GM23338 (cell line): ENCODE data around the gene SPEM1. TPM values are rescaled to one million over a fixed set of nuclear protein-coding genes. Genes with fewer than 3 reads are reported as not detected.

Source experiments
- ATAC-seq: fragments of 200-7000 bp; cut with Tn5 transposase; 3 replicates; pipeline ENCODE4 v1.9.1; 2020
- DNase-seq: peaks from one replicate; pipeline ENCODE4 v3.0.0-alpha.2; 2015; ENCODE audit warnings: low spot score
- H2AFZ ChIP-seq: fragments of 200-600 bp; sonication (generic); 2 replicates; pipeline ENCODE4 v1.8.0; 2016; ENCODE audit warnings: antibody characterized with exemption, mild to moderate bottlenecking, moderate library complexity
- H3F3A ChIP-seq: fragments of 200-600 bp; sonication (generic); replicated peaks from 2 replicates; pipeline ENCODE4 v1.8.0; 2017; ENCODE audit warnings: antibody characterized with exemption, mixed run types, low read depth
- H3K27ac ChIP-seq: fragments of 200-600 bp; sonication (generic); 2 replicates; pipeline ENCODE4 v1.6.1; 2016; ENCODE audit warnings: low read depth
- H3K27me3 ChIP-seq: fragments of 200-600 bp; sonication (generic); 2 replicates; pipeline ENCODE4 v1.8.0; 2016; ENCODE audit warnings: mild to moderate bottlenecking, mixed run types, moderate library complexity; ENCODE audit not compliant: insufficient read depth
- H3K36me3 ChIP-seq: fragments of 200-600 bp; sonication (generic); 2 replicates; pipeline ENCODE4 v1.8.0; 2016; ENCODE audit warnings: mild to moderate bottlenecking; ENCODE audit not compliant: insufficient read depth
- H3K4me1 ChIP-seq: fragments of 200-600 bp; sonication (generic); 2 replicates; pipeline ENCODE4 v1.8.0; 2016; ENCODE audit warnings: mild to moderate bottlenecking, moderate library complexity; ENCODE audit not compliant: insufficient read depth
- H3K4me2 ChIP-seq: fragments of 200-600 bp; sonication (generic); 2 replicates; pipeline ENCODE4 v1.7.1; 2017; ENCODE audit warnings: mixed run types
- H3K4me3 ChIP-seq: fragments of 200-600 bp; sonication (generic); 2 replicates; pipeline ENCODE4 v1.6.1; 2016; ENCODE audit warnings: mixed run types
- H3K79me2 ChIP-seq: fragments of 200-600 bp; sonication (generic); replicated peaks from 2 replicates; pipeline ENCODE4 v1.8.0; 2017; ENCODE audit warnings: mild to moderate bottlenecking; ENCODE audit not compliant: insufficient read depth
- H3K9me2 ChIP-seq: fragments of 200-600 bp; sonication (generic); 2 replicates; pipeline ENCODE4 v1.8.0; 2017; ENCODE audit not compliant: insufficient read depth
- H4K20me1 ChIP-seq: fragments of 200-600 bp; sonication (generic); replicated peaks from 2 replicates; pipeline ENCODE4 v1.8.0; 2017; ENCODE audit warnings: mild to moderate bottlenecking; ENCODE audit not compliant: insufficient read depth
- H3K27ac Mint-ChIP-seq: 2 replicates; pipeline ENCODE4 v1.8.0; 2020; ENCODE audit warnings: inconsistent platforms, mild to moderate bottlenecking, moderate library complexity, mixed read lengths
- H3K27me3 Mint-ChIP-seq: 3 replicates; pipeline ENCODE4 v1.8.0; 2022; ENCODE audit warnings: low read depth, mild to moderate bottlenecking, moderate library complexity, mixed read lengths, inconsistent platforms; ENCODE audit not compliant: insufficient read depth, poor library complexity
- H3K36me3 Mint-ChIP-seq: 3 replicates; pipeline ENCODE4 v1.8.0; 2021; ENCODE audit warnings: low read depth, mild to moderate bottlenecking, inconsistent platforms, moderate library complexity, mixed read lengths
- H3K4me1 Mint-ChIP-seq: 3 replicates; pipeline ENCODE4 v1.8.0; 2020; ENCODE audit warnings: mild to moderate bottlenecking, inconsistent platforms, mixed read lengths
- H3K4me3 Mint-ChIP-seq: 3 replicates; pipeline ENCODE4 v1.8.0; 2021; ENCODE audit warnings: moderate library complexity, mild to moderate bottlenecking, inconsistent platforms, mixed read lengths
- H3K9me3 Mint-ChIP-seq: 3 replicates; pipeline ENCODE4 v1.8.0; 2020; ENCODE audit warnings: moderate library complexity, mild to moderate bottlenecking, inconsistent platforms, mixed read lengths
- CREB1 ChIP-seq: fragments of 250-450 bp; sonication (Bioruptor Pico); IDR thresholded peaks from 2 replicates; pipeline ENCODE4 v1.5.0; 2020; ENCODE audit warnings: low read depth, mild to moderate bottlenecking, moderate library complexity
- CTCF ChIP-seq, 2 experiments: fragments of 200-600 bp in 1 of 2; sonication (generic) in 1 of 2; conservative IDR thresholded peaks; 2 replicates each; pipeline versions ENCODE4 v1.5.1 to v1.6.1; 2016 to 2017; ENCODE audit warnings: antibody characterized with exemption in 2 of 2, low read depth in 2 of 2, mild to moderate bottlenecking in 2 of 2, moderate library complexity in 1 of 2
- JUNB ChIP-seq: IDR thresholded peaks from one replicate; pipeline ENCODE4 v1.6.1; 2016; ENCODE audit warnings: antibody characterized with exemption; ENCODE audit not compliant: unreplicated experiment
- POLR2AphosphoS5 ChIP-seq: IDR thresholded peaks from 2 replicates; pipeline ENCODE4 v1.6.1; 2016; ENCODE audit warnings: antibody characterized with exemption, low read depth
- STAT1 ChIP-seq: IDR thresholded peaks from one replicate; pipeline ENCODE4 v1.6.1; 2016; ENCODE audit warnings: antibody characterized with exemption; ENCODE audit not compliant: unreplicated experiment
- ZNF114 ChIP-seq: fragments of 250-450 bp; sonication (Bioruptor Pico); IDR thresholded peaks from 2 replicates; pipeline ENCODE4 v1.5.0; 2020; ENCODE audit warnings: mild to moderate bottlenecking, moderate library complexity
- ZNF331 ChIP-seq: fragments of 250-450 bp; sonication (Bioruptor Pico); IDR thresholded peaks from 2 replicates; pipeline ENCODE4 v1.5.0; 2020; ENCODE audit warnings: low read depth, mild to moderate bottlenecking, moderate library complexity
- polyA plus RNA-seq: library from polyadenylated mRNA; unstranded; fragments of >200 nt; fragmentation: Nextera tagmentation; extraction: Ambion mirVana; gene quantifications from 2 replicates; pipeline ENCODE4 v1.2.1, GENCODE V29; 2016
- total RNA-seq: library from RNA; depleted of rRNA; stranded (reverse); fragments of >200 nt; shearing (Covaris generic); gene quantifications from 2 replicates; pipeline ENCODE4 v1.2.3, GENCODE V29; 2014
- TF ChIP-seq, protein P1 (sequence below): IDR thresholded peaks from 2 replicates; pipeline ENCODE4 v1.6.1; 2016; ENCODE audit warnings: antibody characterized with exemption
- TF ChIP-seq, protein P2 (sequence below): IDR thresholded peaks from one replicate; pipeline ENCODE4 v1.6.1; 2018; ENCODE audit warnings: antibody characterized with exemption; ENCODE audit not compliant: unreplicated experiment

The SPEM1 gene
- total and polyA plus RNA-seq, 2 experiments from 2014 or later = not detected

- no peak for ATAC-seq
- Histone ChIP-seq H2AFZ (no peak overlapping the region), H4K20me1 (peaks cover 3% of the 10 kb centered on the region; the same call in 1 of the 2 replicates), H3K27me3 (peaks cover 57% of the 10 kb centered on the region), H3F3A (peaks cover 51% of the 10 kb centered on the region), H3K4me3 (no peak overlapping the region), H3K9me2 (no peaks in the 10 kb centered on the region), H3K27ac (no peak overlapping the region), H3K79me2 (no peaks in the 10 kb centered on the region), H3K4me1 (peaks cover 42% of the 10 kb centered on the region), H3K36me3 (no peaks in the 10 kb centered on the region), H3K4me2 (peak overlapping the region; percentile 76; the same call in 1 of the 2 replicates)
- TF ChIP-seq, protein P1, sequence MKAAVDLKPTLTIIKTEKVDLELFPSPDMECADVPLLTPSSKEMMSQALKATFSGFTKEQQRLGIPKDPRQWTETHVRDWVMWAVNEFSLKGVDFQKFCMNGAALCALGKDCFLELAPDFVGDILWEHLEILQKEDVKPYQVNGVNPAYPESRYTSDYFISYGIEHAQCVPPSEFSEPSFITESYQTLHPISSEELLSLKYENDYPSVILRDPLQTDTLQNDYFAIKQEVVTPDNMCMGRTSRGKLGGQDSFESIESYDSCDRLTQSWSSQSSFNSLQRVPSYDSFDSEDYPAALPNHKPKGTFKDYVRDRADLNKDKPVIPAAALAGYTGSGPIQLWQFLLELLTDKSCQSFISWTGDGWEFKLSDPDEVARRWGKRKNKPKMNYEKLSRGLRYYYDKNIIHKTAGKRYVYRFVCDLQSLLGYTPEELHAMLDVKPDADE = no peak
- TF ChIP-seq ZNF114 (CRISPR knock-in tag) = no peak
- TF ChIP-seq, protein P2, sequence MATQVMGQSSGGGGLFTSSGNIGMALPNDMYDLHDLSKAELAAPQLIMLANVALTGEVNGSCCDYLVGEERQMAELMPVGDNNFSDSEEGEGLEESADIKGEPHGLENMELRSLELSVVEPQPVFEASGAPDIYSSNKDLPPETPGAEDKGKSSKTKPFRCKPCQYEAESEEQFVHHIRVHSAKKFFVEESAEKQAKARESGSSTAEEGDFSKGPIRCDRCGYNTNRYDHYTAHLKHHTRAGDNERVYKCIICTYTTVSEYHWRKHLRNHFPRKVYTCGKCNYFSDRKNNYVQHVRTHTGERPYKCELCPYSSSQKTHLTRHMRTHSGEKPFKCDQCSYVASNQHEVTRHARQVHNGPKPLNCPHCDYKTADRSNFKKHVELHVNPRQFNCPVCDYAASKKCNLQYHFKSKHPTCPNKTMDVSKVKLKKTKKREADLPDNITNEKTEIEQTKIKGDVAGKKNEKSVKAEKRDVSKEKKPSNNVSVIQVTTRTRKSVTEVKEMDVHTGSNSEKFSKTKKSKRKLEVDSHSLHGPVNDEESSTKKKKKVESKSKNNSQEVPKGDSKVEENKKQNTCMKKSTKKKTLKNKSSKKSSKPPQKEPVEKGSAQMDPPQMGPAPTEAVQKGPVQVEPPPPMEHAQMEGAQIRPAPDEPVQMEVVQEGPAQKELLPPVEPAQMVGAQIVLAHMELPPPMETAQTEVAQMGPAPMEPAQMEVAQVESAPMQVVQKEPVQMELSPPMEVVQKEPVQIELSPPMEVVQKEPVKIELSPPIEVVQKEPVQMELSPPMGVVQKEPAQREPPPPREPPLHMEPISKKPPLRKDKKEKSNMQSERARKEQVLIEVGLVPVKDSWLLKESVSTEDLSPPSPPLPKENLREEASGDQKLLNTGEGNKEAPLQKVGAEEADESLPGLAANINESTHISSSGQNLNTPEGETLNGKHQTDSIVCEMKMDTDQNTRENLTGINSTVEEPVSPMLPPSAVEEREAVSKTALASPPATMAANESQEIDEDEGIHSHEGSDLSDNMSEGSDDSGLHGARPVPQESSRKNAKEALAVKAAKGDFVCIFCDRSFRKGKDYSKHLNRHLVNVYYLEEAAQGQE = no peak
- no peak for TF ChIP-seq CTCF (conservative IDR thresholded peaks at IDR 0.05; ENCODE audit: low read depth in 2 of 2)
- Mint-ChIP-seq H3K4me3 (peak overlapping the region; percentile 96; the same call in 1 of the 3 replicates), H3K36me3 (no peaks in the 10 kb centered on the region; the same call in 2 of the 3 replicates), H3K9me3 (no peaks in the 10 kb centered on the region), H3K27me3 (peaks cover 49% of the 10 kb centered on the region), H3K4me1 (peaks cover 44% of the 10 kb centered on the region), H3K27ac (no peak overlapping the region)
- DNase-seq = no peak
Observed at GRCh38 chr17:7442142-7442541, 22.0 kb downstream of the SPEM1 start.

DNA sequence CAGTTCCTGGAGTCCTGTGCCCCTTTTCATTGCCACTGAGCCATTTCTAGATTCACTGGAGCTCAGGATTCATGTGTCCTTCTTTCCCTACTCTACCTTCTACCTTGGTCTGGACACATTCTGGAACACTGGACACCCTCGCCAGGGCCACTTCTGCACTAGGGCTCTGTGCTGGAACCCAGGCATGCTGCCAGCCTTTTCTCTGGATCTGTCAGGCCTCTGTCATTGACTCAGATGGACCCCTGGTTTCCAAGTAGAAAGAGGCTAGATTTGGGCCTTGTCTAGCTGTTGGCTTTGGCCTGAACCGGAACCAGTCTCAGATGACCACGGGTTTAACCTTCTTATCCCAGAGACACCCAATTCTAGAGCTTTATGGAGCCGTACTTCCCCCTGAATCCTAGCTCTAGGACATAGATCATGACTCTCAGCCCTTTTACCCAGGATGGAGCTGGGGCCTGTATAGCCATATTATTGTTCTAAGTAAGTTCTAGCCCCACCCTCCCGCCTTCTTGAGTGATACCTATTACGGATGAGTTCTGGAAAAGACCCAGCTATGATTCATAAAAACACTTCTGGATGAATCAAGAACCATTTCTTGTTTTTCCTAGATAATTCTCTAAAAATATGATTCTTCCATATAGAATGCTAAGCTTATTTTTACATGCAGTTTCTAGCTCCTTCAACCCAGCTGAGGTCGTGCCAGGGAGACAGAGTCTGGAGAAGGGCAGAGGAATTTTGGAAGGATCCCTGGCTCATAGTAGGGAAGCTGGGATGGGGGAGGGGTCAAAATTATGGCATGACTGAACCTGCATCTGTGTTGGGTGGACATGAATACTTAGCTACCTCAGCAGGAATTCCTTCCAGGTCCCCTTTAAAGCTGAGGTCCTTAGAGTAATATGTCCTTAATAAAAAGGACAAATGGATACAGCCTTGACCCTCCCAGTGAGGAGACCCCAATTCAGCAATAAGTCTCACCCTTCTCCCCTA lies 23.7 kb downstream of the SPEM1 start:
- no peaks in the 10 kb centered on the region; the same call in 2 of the 3 replicates for H3K9me3 Mint-ChIP-seq
- no peak for DNase-seq
- peaks cover 49% of the 10 kb centered on the region for H3K27me3 ChIP-seq
- no peak overlapping the region for H3K27ac Mint-ChIP-seq
- H3K4me3 ChIP-seq = peak overlapping the region; percentile 90; the same call in 1 of the 2 replicates
- H3K79me2 ChIP-seq = no peaks in the 10 kb centered on the region
- no peak for ATAC-seq
- H4K20me1 ChIP-seq = peaks cover 3% of the 10 kb centered on the region; the same call in 1 of the 2 replicates
- H3K27ac ChIP-seq = no peak overlapping the region
- H3K36me3 Mint-ChIP-seq = peaks cover 5% of the 10 kb centered on the region; the same call in 2 of the 3 replicates
- H2AFZ ChIP-seq = no peak overlapping the region
- peaks cover 38% of the 10 kb centered on the region for H3K4me1 Mint-ChIP-seq
- no peaks in the 10 kb centered on the region for H3K36me3 ChIP-seq
- H3K4me2 ChIP-seq = peak overlapping the region; percentile 99
- peaks cover 39% of the 10 kb centered on the region for H3F3A ChIP-seq
- peaks cover 48% of the 10 kb centered on the region for H3K27me3 Mint-ChIP-seq
- H3K4me3 Mint-ChIP-seq = peak overlapping the region; percentile 91; the same call in 2 of the 3 replicates
- H3K4me1 ChIP-seq = peaks cover 44% of the 10 kb centered on the region
- no peaks in the 10 kb centered on the region for H3K9me2 ChIP-seq
- TF ChIP-seq STAT1 (no peak), CREB1 (CRISPR knock-in tag) (no peak), ZNF331 (no peak), POLR2AphosphoS5 (no peak), CTCF (conservative IDR thresholded peaks at IDR 0.05; ENCODE audit: low read depth in 2 of 2) (no peak), JUNB (no peak)
